Neural cell (in vitro differentiated cells): ENCODE data around the gene NPLOC4. TPM values are rescaled to one million over a fixed set of nuclear protein-coding genes. Genes with fewer than 3 reads are reported as not detected.

Source experiments
- H2AFZ ChIP-seq: fragments of 200-600, 300-800 bp; sonication (generic), shearing (Covaris generic); 2 replicates; pipeline ENCODE4 v1.6.0; 2014; ENCODE audit warnings: low read depth, mild to moderate bottlenecking, antibody characterized with exemption, low read length, moderate library complexity
- H3F3A ChIP-seq: fragments of 200-600 bp; shearing (Covaris generic); 2 replicates; pipeline ENCODE4 v1.6.1; 2016; ENCODE audit warnings: mild to moderate bottlenecking, moderate library complexity, mixed read lengths, antibody characterized with exemption, low read length; ENCODE audit not compliant: insufficient read depth, poor library complexity, severe bottlenecking
- H3K27ac ChIP-seq: fragments of 200-600, 300-800 bp; sonication (generic), shearing (Covaris generic); 2 replicates; pipeline ENCODE4 v1.5.1; 2014; ENCODE audit warnings: mild to moderate bottlenecking, low read length, moderate library complexity
- H3K27me3 ChIP-seq: fragments of 300-800, 200-600 bp; sonication (generic), shearing (Covaris generic); 2 replicates; pipeline ENCODE4 v1.6.0; 2014; ENCODE audit warnings: mild to moderate bottlenecking, low read depth, low read length, moderate library complexity; ENCODE audit not compliant: insufficient read depth
- H3K36me3 ChIP-seq: fragments of 300-800, 200-600 bp; sonication (generic), shearing (Covaris generic); 2 replicates; pipeline ENCODE4 v1.5.1; 2014; ENCODE audit warnings: mild to moderate bottlenecking, antibody characterized with exemption, low read length, moderate library complexity; ENCODE audit not compliant: insufficient read depth
- H3K4me2 ChIP-seq: fragments of 300-800, 200-600 bp; sonication (generic), shearing (Covaris generic); 2 replicates; pipeline ENCODE4 v1.6.0; 2014; ENCODE audit warnings: mild to moderate bottlenecking, low read length
- H3K4me3 ChIP-seq: fragments of 300-800, 200-600 bp; sonication (generic), shearing (Covaris generic); 2 replicates; pipeline ENCODE4 v1.5.1; 2014; ENCODE audit warnings: mild to moderate bottlenecking, low read length, moderate library complexity
- H3K79me2 ChIP-seq: fragments of 200-600 bp; shearing (Covaris generic); replicated peaks from 2 replicates; pipeline ENCODE4 v1.6.0; 2014; ENCODE audit warnings: mild to moderate bottlenecking, low read length, moderate library complexity; ENCODE audit not compliant: insufficient read depth
- H3K9ac ChIP-seq: fragments of 300-800, 200-600 bp; sonication (generic), shearing (Covaris generic); 2 replicates; pipeline ENCODE4 v1.6.1; 2016; ENCODE audit warnings: mild to moderate bottlenecking, low read length, mixed read lengths
- H3K9me2 ChIP-seq: fragments of 200-600 bp; shearing (Covaris generic); 2 replicates; pipeline ENCODE4 v1.6.1; 2016; ENCODE audit warnings: mild to moderate bottlenecking, low read length, mixed read lengths; ENCODE audit not compliant: insufficient read depth
- H3K9me3 ChIP-seq: fragments of 200-600, 300-800 bp; sonication (generic), shearing (Covaris generic); 2 replicates; pipeline ENCODE4 v1.6.1; 2016; ENCODE audit warnings: mild to moderate bottlenecking, mixed run types, low read length, moderate library complexity, mixed read lengths
- H4K20me1 ChIP-seq: fragments of 200-600 bp; shearing (Covaris generic); 2 replicates; pipeline ENCODE4 v1.6.1; 2016; ENCODE audit warnings: mild to moderate bottlenecking, mixed run types; ENCODE audit not compliant: insufficient read depth
- EP300 ChIP-seq: fragments of 450-650 bp; conservative IDR thresholded peaks from 2 replicates; pipeline ENCODE4 v1.6.1; 2014; ENCODE audit warnings: antibody characterized with exemption, mild to moderate bottlenecking, moderate library complexity; ENCODE audit not compliant: poor library complexity, severe bottlenecking
- EZH2 ChIP-seq: fragments of 200-600, 300-800 bp; shearing (Covaris generic), sonication (generic); IDR thresholded peaks from 2 replicates; pipeline ENCODE4 v1.6.1; 2014; ENCODE audit warnings: antibody characterized with exemption, low read length, borderline replicate concordance, mild to moderate bottlenecking; ENCODE audit not compliant: insufficient read depth, poor library complexity, severe bottlenecking
- MXI1 ChIP-seq: fragments of 450-650 bp; conservative IDR thresholded peaks from 2 replicates; pipeline ENCODE4 v1.6.1; 2014; ENCODE audit warnings: antibody characterized with exemption, mild to moderate bottlenecking; ENCODE audit not compliant: poor library complexity, severe bottlenecking
- POLR2AphosphoS5 ChIP-seq: IDR thresholded peaks from 2 replicates; pipeline ENCODE4 v1.6.1; 2012
- RAD21 ChIP-seq: fragments of 450-650 bp; conservative IDR thresholded peaks from 2 replicates; pipeline ENCODE4 v1.6.1; 2014; ENCODE audit warnings: antibody characterized with exemption, mild to moderate bottlenecking, moderate library complexity
- SMC3 ChIP-seq: fragments of 450-650 bp; conservative IDR thresholded peaks from 2 replicates; pipeline ENCODE4 v1.6.1; 2014; ENCODE audit warnings: antibody characterized with exemption, mild to moderate bottlenecking, moderate library complexity; ENCODE audit not compliant: poor library complexity
- TAF1 ChIP-seq: IDR thresholded peaks from 2 replicates; pipeline ENCODE4 v1.6.1; 2012; ENCODE audit warnings: low read depth
- polyA plus RNA-seq: library from polyadenylated mRNA; depleted of rRNA; stranded (reverse); fragments of >200 nt; gene quantifications from 2 replicates; pipeline ENCODE4 v1.2.3, GENCODE V29; 2014
- TF ChIP-seq, protein P1 (sequence below): IDR thresholded peaks from 2 replicates; pipeline ENCODE4 v1.6.1; 2012; ENCODE audit warnings: borderline replicate concordance
- TF ChIP-seq, protein P2 (sequence below): fragments of 450-650 bp; IDR thresholded peaks from 2 replicates; pipeline ENCODE4 v1.5.1; 2014; ENCODE audit warnings: antibody characterized with exemption, mild to moderate bottlenecking, moderate library complexity; ENCODE audit not compliant: poor library complexity, severe bottlenecking

The NPLOC4 gene
- polyA plus RNA-seq, 1 donor from 2014 or later, result 32.3 TPM

DNA sequence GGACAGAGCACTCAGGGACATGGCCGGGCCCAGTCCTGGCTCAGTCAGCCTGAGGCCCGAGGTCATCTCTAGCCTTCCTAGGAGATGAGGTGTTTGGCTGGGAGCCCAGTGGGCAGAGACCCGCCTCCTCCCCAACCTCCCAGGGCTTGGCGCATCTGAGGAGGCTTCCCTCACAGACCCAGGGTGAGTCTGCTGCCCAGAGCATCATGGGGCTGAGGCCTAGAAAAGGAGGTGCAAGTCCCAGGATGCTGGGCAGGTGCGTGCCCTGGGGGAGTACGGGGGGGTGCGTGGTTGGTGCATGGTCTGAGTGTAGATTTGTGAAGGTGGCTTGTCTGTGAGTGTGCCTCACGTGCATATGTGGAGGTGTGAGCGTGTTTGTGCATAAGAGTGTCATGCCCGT is 14.8 kb upstream of the NPLOC4 start:
- H3K4me3 ChIP-seq, result no peak overlapping the region
- H3K9ac ChIP-seq, result no peak overlapping the region
- TF ChIP-seq SMC3 (no peak), MXI1 (no peak), RAD21 (no peak), TAF1 (no peak), EP300 (no peak), EZH2 (no peak), POLR2AphosphoS5 (no peak)
- TF ChIP-seq, protein P1, sequence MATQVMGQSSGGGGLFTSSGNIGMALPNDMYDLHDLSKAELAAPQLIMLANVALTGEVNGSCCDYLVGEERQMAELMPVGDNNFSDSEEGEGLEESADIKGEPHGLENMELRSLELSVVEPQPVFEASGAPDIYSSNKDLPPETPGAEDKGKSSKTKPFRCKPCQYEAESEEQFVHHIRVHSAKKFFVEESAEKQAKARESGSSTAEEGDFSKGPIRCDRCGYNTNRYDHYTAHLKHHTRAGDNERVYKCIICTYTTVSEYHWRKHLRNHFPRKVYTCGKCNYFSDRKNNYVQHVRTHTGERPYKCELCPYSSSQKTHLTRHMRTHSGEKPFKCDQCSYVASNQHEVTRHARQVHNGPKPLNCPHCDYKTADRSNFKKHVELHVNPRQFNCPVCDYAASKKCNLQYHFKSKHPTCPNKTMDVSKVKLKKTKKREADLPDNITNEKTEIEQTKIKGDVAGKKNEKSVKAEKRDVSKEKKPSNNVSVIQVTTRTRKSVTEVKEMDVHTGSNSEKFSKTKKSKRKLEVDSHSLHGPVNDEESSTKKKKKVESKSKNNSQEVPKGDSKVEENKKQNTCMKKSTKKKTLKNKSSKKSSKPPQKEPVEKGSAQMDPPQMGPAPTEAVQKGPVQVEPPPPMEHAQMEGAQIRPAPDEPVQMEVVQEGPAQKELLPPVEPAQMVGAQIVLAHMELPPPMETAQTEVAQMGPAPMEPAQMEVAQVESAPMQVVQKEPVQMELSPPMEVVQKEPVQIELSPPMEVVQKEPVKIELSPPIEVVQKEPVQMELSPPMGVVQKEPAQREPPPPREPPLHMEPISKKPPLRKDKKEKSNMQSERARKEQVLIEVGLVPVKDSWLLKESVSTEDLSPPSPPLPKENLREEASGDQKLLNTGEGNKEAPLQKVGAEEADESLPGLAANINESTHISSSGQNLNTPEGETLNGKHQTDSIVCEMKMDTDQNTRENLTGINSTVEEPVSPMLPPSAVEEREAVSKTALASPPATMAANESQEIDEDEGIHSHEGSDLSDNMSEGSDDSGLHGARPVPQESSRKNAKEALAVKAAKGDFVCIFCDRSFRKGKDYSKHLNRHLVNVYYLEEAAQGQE, result no peak
- TF ChIP-seq, protein P2, sequence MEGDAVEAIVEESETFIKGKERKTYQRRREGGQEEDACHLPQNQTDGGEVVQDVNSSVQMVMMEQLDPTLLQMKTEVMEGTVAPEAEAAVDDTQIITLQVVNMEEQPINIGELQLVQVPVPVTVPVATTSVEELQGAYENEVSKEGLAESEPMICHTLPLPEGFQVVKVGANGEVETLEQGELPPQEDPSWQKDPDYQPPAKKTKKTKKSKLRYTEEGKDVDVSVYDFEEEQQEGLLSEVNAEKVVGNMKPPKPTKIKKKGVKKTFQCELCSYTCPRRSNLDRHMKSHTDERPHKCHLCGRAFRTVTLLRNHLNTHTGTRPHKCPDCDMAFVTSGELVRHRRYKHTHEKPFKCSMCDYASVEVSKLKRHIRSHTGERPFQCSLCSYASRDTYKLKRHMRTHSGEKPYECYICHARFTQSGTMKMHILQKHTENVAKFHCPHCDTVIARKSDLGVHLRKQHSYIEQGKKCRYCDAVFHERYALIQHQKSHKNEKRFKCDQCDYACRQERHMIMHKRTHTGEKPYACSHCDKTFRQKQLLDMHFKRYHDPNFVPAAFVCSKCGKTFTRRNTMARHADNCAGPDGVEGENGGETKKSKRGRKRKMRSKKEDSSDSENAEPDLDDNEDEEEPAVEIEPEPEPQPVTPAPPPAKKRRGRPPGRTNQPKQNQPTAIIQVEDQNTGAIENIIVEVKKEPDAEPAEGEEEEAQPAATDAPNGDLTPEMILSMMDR, result no peak
- H3K4me2 ChIP-seq, result no peak overlapping the region
- no peaks in the 10 kb centered on the region for H3F3A ChIP-seq
- H3K27ac ChIP-seq, result no peak overlapping the region
- H2AFZ ChIP-seq, result no peak overlapping the region
- H3K79me2 ChIP-seq, result no peaks in the 10 kb centered on the region
- peaks cover 11% of the 10 kb centered on the region for H3K27me3 ChIP-seq
- H4K20me1 ChIP-seq, result no peaks in the 10 kb centered on the region
- H3K9me3 ChIP-seq, result peaks cover 7% of the 10 kb centered on the region
- H3K36me3 ChIP-seq, result no peaks in the 10 kb centered on the region
- no peaks in the 10 kb centered on the region for H3K9me2 ChIP-seq

DNA sequence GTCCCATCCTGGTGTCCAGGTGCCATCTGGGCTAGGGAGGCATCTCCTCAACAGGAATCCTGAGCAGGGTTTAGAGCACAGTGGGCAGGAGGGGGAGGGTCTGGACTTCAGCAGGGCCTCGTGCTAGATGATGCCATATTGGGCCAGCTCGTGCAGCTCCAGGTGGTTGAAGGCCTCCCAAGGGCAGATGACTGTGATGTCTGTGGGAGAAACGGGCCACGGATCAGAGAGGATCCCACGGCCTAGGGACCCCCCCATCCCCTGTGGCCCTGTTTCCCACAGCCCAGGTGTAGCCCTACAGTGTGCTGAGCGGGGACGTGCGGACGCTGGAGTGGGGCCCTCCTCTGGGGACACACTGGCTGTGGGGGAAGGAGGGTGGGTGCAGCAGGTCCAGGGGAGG is 14.0 kb upstream of the NPLOC4 start:
- no peaks in the 10 kb centered on the region for H4K20me1 ChIP-seq
- H3K36me3 ChIP-seq, result no peaks in the 10 kb centered on the region
- H3K4me2 ChIP-seq, result no peak overlapping the region
- no peak overlapping the region for H2AFZ ChIP-seq
- H3K27me3 ChIP-seq, result peaks cover 11% of the 10 kb centered on the region
- H3K4me3 ChIP-seq, result no peak overlapping the region
- no peaks in the 10 kb centered on the region for H3K9me2 ChIP-seq
- TF ChIP-seq POLR2AphosphoS5 (no peak), TAF1 (no peak), RAD21 (no peak), EZH2 (no peak), EP300 (no peak), MXI1 (no peak), SMC3 (no peak)
- TF ChIP-seq, protein P2, result no peak
- TF ChIP-seq, protein P1, result no peak
- H3F3A ChIP-seq, result no peaks in the 10 kb centered on the region
- H3K27ac ChIP-seq, result no peak overlapping the region
- no peak overlapping the region for H3K9ac ChIP-seq
- no peaks in the 10 kb centered on the region for H3K79me2 ChIP-seq
- H3K9me3 ChIP-seq, result peaks cover 7% of the 10 kb centered on the region
